ENCODE results near the gene XPO6. TPM values are rescaled to one million over a fixed set of nuclear protein-coding genes. Genes with fewer than 3 reads are reported as not detected.

XPO6 gene
- total RNA-seq, 1 experiment from 2014 or later: 178 TPM

GRCh38 chr16:28110977-28111376, 100.8 kb downstream of the XPO6 start:
- no peak for DNase-seq (ENCODE audit: low spot score)

DNA sequence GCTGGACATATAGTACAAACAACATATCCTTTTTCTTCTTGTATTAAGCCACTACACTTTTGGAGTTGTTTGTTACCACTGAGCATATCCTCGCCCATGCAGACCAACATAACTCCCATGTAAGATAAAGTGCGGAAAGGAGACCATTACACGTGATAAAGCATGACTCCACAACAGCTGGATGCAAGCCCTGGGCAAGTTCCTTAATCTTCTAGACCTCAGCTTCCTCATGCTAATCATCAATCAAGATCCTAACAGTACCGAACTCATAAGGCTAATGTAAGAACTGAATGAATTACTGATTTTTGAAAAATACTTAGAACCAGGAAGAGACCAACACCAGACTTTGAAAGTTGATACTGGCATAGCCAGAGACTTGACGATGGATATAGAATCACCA, 101.3 kb downstream of the XPO6 start:
- no peak for DNase-seq (ENCODE audit: low spot score)

DNA sequence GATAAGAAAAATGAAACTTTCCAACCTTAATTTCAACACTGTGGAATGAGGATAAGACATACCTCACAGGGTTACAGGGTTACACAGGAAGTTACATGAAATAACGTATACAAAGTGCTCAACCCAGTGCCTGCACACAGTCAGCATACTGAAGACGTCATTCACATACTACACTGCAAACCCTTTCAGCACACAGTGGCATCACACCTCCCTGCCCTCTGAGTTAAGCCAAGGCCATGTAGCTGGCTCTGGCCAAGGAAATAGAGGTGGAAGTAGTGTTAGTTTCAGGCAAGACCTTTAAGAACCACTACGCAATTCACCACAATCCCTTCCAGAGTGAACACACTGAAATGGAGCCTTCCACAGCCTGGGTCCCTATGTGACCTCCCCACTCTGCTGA, 101.7 kb downstream of the XPO6 start:
- DNase-seq (ENCODE audit: low spot score): no peak

- DNase-seq (ENCODE audit: low spot score): no peak
Observed at GRCh38 chr16:28108590-28109247, 103.0 kb downstream of the XPO6 start.

- no peak for DNase-seq (ENCODE audit: low spot score)
Observed at GRCh38 chr16:28107232-28107631, 104.5 kb downstream of the XPO6 start.

DNA sequence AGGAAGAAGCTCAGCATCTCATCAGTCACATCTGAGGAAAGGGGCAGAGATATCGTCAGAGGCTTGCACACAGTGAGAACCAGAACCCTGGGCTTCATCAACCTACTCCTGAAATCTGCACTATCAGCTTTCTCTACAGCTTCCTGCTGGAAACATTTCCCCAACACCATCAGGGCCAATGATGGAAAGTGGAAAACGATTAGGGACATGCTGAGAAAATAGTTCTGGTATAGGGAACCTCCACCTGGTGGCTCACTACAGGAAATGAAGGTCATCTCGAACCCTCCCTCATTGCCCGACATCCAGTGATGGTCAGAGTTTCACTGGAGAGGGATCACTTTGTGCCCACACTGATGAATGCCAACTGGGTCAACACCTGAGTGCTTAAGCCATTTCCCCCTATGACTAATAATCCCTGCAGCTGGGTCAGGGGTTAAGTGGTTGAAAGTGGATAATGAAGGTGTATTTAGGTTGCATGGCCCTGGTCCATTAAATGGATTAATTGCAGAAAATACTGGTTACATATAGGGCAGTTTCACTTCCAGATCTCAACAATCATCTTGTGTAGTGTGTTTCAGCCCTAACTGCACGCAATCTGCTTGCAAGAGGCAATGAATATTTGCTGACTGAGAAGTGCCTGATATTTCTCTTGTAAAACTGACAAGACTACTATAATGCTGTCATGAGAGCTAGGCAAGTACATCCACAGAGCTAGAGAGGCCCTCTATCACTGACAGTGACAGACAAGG, 105.1 kb downstream of the XPO6 start:
- DNase-seq (ENCODE audit: low spot score): no peak

- DNase-seq (ENCODE audit: low spot score): no peak
Observed at GRCh38 chr16:28105954-28106353, 105.8 kb downstream of the XPO6 start.

DNA sequence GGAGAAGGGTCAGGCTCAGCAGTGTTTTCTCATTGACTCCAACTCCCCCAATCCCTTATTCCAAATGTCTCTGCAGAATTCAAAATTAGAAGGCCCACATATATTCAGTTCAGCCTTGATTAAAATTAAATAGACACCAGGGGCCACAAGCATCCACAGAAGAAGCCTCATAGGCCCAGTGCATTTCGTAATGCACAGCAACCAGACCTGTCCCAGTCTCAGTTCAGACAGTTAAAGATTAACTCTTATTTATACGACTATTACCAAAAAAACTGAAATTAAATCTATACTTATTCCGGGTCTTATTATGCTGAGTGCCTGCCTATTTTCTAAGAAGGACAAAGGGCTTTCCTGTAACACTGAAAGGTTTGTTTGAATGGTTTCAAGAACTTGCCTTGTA, 106.5 kb downstream of the XPO6 start:
- DNase-seq (ENCODE audit: low spot score): no peak

DNA sequence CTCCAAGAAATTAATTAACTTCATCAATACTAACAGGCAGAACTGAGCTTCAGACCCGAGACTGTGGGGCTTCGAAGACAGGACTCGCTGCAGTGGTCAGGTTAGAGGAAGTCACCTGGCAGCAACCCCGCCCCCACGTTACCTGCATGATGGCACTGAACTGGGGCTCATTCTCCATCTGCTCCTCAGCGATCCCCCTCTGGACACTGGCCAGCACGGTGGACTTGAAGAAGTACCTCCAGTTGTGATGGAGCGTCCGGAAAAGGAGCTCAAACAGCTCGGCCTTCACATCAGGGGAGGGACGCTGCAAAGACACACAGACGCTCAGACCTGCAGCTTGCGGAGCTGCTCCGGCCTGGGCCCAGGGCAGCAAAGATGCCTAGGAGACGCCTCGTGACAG, 107.4 kb downstream of the XPO6 start:
- DNase-seq (ENCODE audit: low spot score): no peak

DNA sequence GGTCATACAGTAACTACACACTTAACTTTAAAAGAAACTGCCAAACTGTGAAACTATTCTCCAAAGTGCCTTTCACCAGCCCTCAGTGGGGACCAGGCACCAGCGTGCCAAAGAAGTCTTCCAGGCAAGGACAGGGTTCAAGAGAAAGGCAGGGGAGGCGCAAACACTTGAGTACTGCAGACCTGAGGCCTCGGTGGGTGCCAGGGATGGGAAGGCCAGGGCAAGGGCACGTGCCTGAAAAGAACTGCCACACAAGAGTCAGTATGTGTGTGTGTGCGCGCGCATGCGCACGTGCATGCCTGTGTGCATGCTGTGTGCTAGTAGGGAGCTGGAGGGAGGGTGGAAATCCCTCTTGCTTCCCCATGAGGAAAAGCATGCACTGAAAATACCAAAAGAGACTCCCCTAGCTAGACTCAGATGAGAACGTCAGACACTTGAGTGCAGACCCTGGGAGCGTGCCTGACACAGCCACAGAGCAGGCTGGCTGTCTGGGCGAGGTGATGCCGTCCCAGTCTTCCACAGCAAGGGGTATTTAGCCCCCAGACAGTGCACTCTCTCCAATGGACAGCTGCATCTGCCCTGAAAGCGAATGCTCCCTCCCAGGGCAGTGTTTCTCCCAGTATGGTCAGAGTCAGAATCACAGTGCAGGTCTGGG, 108.1 kb downstream of the XPO6 start:
- no peak for DNase-seq (ENCODE audit: low spot score)

GRCh38 chr16:28101533-28101890, 110.3 kb downstream of the XPO6 start:
- no peak for DNase-seq (ENCODE audit: low spot score)

DNA sequence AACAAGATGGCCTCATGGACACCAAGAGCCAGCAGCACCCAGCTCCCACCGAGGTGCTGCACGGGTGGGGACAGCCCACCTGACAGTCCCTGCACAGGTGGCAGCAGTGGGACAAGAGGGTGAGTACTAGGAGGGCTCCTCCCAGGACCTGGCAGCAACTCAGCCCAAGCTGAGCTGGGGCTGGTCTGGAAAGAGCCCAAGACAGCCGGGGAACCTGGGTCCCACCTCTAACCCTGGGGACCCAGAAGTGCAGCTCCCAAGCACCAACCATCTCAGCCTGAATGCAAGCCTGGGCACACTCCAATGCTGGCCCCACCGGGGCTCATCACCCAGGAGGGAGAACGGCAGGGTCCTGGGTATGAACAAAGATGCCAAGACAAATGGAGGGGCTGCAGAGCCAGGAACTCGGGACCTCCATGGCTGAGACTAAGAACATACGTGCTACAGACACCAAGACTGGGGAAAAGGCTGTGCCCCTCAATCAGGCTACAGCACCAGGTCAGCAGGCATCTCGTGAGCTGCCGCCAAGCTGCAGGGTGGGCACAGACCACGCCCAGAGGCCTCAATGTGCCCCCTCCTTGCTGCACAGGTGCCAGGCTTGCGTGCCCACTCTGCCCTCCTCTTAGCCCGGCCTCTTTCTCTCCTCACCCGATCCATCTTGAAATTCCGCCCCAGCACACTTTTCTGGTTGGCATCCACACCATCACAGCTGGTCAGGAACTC, 110.8 kb downstream of the XPO6 start:
- no peak for DNase-seq (ENCODE audit: low spot score)

GRCh38 chr16:28098959-28099945, 112.5 kb downstream of the XPO6 start:
- DNase-seq (ENCODE audit: low spot score): no peak

- DNase-seq (ENCODE audit: low spot score): no peak
Observed at GRCh38 chr16:28098171-28098958, 113.4 kb downstream of the XPO6 start.

GRCh38 chr16:28096983-28097899, 114.5 kb downstream of the XPO6 start:
- DNase-seq (ENCODE audit: low spot score): no peak

- no peak for DNase-seq (ENCODE audit: low spot score)
Observed at GRCh38 chr16:28093385-28093725, 118.4 kb downstream of the XPO6 start.

- no peak for DNase-seq (ENCODE audit: low spot score)
Observed at GRCh38 chr16:28092721-28093384, 118.9 kb downstream of the XPO6 start.

- DNase-seq (ENCODE audit: low spot score): no peak
Observed at GRCh38 chr16:28091656-28092055, 120.1 kb downstream of the XPO6 start.
